Measurements from ENCODE around the gene RFXANK.
A peak's percentile ranks its signal among the peaks of the same experiment; 100 is the strongest.
"Not testable (repeated sequence)": the region's sequence is repeated elsewhere in the genome, so short reads cannot be mapped to it uniquely, and the experiment has no call there.

RFXANK gene

GRCh38 chr19:19170053-19170872 is 21.8 kb upstream of the RFXANK start, which contains the start of gene MEF2B:
Gene MEF2B (minus strand): TSS chr19:19170263. CDS start chr19:19150735, 19,528 bp downstream.
- DNase-seq (ENCODE audit: low read depth), result peak; percentile 54

DNA sequence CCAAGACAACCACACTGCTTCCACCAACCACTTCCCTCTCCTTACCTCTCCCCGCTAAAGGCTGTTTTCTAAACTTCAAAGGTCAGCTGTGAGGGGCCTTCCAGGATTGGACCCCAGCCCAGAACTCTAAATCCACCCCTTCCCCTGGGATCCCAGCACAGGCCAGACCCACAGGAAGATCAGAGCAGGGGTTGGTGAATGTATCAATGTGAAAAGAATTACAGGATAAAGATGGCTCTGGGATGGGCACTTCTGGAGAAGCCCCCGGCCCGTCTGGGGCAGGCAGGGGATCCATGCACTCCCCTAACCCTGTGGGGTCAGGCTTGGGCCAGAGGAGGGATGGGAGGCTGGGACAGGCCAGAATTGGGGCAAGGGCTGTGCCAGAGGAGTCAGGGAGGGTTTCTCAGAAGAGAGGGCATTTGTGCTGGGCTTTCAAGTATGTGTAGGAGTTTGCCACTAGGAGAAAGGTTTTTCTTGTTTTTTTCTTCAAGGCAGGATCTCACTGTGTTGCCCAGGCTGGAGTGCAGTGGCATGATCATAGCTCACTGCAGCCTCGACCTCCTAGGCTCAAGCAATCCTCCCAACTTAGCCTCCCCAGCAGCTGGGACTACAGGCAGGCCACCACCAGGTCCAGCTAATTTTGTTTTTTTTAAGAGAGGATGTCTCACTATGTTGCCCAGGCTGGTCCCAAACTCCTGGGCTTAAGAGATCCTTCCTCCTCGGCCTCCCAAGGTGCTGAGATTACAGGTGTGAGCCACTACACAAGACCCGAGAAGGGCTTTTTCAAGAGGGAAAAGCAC is 21.0 kb upstream of the RFXANK start:
- DNase-seq (ENCODE audit: low read depth), result no peak

DNA sequence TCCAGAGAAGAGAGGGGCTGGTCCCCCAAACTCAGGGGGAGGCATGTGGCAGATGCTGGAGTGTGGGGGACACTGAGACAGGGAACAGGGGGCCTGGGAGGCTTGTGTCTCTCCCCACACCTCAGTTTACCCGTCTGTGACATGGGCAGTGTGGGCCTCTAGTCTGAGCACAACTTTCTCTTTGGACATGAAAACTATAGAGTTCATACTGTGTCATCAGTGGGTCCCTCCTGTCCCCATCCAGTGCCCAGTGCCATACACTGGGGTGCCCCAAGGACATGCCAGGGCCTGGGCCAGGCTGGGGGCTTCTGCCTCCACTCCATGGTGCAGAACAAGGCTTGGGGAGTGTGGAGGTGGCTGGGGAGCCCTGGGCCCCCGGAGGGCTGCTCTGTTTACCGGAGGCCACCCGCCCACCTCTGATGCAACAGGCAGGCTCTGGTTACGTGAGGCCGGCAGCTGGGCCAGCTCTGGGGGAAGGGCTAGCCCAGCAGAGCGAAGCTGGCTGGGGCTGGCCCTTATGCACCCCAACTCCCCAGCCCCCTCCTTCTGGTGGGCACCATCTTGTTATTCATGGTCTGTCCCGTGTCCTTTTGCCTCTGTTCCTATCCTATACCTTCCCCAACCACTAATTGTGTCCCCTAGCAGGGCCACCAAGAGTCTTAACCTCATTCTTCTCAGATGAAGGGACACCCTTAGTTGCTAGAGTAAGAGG is 20.1 kb upstream of the RFXANK start:
- DNase-seq (ENCODE audit: low read depth), result no peak

DNA sequence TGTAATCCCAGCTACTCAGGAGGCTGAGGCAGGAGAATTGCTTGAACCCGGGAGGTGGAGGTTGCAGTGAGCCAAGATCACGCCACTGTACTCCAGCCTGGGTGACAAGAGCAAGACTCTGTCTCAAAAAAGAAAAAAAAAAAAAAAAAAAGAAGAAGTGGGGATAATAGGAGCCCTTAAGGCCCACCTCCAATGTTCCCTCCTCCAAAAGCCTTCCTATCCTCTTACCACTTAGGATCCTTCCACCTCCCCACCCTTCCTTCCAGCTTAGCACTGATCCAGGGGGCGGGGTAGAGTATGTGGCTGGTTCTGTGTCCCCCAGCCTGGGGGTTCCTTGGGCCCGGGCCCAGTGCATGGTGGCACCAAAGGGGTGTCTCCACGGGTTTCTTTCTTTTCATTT is 18.8 kb upstream of the RFXANK start:
- DNase-seq (ENCODE audit: low read depth), result not testable (repeated sequence)

DNA sequence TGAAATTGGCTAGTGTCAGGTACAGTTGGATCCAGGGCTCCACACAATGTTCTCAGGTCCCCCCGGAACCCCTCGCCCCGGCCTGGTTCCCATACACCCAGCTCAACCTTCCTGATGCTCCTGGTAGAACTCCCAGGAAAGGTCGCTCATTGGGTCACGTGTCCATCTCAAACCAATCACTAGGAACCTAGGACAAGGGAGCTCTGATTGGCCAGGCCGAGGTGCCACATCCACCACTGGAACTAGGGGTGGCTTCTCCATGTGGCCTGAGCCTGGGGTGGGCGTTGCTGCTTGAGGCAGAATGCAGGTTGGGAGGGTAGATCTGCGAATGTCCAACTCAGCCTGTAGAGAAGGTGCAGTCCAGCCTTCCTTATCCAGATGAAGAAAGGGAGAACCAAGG is 15.1 kb upstream of the RFXANK start:
- no peak for DNase-seq (ENCODE audit: low read depth)

DNA sequence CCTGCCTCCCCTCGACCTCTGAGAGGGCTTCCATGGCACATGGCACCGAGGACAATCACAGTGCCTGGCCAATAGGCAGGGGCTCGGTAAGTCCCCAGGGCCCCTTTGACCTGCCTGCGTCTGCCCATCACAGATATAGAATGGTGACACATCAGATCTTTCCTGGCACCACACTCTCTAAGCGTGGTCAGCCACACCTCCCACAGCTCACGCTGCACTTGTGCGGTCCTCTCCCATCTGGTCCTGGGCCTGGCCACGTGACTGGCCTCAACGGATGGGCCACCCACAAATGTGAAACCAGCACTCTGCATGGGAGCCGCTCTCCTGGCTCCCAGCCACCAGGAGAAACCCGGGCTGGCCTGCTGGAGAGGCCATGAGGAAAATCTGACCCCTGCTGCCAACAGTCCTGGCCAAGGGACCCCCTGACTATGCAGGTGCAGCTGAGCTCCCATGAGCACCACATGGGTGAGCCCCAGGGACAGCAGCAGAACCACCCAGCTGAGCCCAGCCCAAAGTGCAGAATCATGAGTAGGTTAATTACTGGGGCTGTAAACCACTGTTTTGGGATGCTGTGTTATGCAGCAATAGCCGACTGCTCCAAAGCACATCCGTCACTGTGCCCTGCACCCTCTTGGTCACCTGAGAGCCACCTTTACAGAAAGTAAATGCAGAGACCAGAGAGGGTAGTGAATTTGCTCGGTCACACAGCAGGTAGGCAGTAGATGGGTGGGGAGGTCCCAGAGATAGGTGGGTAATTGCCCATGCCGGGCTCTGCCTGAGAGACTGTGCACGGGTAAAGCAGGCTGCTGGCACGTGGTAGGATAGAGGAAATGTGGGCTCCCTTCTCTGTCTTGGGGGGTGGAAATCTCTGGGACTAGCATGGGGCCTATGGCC is 12.3 kb upstream of the RFXANK start:
- no peak for DNase-seq (ENCODE audit: low read depth)

- DNase-seq (ENCODE audit: low read depth), result no peak
Measured at GRCh38 chr19:19181488-19181998, 10.5 kb upstream of the RFXANK start.

DNA sequence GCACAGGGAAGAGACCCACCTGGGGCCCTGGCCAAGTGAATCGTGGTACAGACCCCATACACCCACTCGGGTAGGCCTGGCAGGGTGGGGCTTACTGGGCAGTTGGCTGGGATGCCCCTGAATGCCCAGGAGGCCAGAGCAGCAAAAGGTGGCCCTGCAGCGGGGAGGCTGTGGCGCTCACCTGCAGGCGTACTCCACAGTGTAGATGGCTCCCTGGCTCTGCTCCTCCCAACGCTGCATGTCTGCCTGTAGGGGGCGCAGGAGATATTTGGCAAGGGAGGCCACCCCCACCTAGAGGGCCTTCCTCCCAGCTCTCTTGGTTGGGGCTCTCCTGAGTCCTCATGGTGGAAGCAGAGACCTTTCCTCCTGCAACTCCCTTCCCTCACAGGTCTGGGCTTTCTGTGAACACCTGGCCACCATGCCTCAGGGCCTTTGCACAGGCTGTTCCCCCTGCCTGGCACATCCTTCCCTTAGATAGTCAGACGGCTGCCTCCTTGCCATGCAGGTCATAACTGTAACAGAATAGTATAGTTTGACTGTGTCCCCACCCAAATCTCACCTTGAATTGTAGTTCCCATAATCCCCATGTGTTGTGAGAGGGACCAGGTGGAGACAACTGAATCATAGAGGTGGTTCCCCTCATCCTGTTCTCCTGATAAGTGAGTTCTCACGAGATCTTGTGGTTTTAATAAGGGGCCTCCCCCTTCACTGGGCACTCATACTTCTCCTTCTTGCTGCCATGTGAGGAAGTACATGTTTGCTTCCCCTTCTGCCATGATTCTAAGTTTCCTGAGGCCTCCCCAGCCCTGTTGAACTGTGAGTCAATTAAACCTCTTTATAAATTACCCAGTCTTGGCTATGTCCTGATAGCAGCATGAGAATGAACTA is 6.0 kb upstream of the RFXANK start:
- peak; percentile 47 for DNase-seq (ENCODE audit: low read depth)

- no peak for DNase-seq (ENCODE audit: low read depth)
Measured at GRCh38 chr19:19186742-19187141, 5.3 kb upstream of the RFXANK start.

DNA sequence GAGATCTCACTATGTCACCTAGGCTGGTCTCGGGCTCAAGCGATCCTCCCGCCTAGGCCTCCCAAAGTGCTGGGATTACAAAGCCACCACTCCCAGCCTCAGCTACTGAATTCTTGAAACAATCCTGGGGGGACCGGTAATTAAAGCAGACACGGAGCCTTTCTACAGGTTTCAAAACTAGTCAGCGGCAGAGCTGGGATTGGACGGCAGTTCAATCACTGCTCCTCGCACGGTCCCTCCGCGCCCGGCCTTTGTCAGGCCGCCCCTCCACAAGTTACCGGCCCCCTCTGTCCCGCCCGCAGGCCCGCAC is 335 bp upstream of the RFXANK start:
- no peak for DNase-seq (ENCODE audit: low read depth)

DNA sequence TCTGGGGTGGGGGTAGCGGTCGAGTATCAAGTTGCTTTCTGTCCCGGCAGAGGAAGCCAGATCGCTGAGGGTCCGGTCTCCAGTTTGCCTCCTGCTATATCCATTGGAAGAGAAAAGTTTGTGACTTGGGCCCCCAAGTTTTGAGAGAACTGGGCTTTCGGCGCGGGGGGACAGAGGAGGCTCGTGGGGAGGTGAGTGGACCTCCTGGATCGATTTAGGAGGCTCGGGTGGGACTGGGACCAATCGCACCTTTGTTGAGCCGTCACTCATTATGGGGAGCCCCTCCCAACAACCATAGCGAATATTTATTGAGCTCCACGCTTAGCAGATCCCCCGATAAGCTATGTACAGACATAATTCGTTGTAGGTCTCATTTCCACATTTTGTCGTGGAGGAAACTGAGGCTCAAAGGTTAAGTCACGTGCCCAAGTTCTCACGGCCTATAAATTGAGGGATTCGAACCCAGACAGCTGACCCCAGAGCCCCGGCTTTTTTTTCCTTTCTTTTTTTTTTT is 909 bp downstream of the RFXANK start:
- no peak for DNase-seq (ENCODE audit: low read depth)

GRCh38 chr19:19193926-19194325 is 1.9 kb downstream of the RFXANK start:
- DNase-seq (ENCODE audit: low read depth), result no peak

DNA sequence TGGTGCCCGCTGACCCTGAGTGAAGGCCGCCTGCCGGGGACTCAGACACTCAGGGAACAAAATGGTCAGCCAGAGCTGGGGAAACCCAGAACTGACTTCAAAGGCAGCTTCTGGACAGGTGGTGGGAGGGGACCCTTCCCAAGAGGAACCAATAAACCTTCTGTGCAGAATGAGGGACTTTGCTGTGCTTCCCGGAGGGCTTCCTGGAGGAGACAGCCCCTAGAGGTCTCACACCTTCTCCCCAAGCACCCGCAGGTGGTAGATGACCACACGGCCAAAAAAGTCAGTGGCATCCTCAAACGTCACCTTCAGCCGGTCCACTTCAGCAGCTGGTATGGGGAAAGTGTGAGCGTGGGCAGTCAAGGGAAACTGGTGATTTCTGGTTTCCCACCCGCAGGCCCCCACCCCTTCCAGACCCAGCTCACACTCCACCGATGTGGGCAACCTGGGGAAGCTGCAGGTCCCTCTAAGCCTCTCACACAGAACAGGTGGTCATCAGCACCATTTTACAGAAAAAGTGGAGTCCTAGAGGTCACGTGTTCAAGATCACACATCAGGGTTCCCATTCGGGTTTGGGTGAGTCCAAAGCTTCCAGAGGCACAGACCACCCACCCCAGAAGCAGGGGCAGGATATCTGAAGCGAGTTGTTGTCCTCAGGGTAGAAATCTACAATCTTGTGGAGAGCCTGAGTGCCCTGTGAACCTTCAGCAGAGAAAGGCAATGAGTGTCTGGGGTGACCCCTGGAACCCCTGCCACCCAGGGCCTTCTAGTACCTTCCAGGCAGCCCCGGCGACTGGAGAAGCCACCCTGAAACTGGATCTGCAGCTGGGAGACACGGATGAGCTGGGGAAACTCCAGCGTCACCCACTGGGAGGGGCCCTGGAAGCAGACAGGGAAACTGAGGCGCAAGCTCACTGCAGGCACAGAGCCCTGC is 9.9 kb downstream of the RFXANK start:
- no peak for DNase-seq (ENCODE audit: low read depth)

DNA sequence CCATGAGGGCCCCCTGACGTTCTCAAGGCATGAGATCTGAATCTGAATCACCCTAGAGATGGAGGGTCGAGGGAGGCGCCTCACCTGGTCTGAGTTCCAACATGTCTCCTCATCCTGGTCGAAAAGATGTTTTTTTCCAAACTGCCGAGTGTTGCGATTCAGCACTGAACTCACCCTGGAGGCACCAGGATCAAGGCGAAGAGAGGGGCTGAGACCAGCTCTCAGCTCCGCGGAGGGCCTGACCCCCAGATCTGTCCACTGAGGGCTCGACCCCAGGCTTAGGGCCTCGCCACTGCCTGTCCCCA is 10.6 kb downstream of the RFXANK start:
- no peak for DNase-seq (ENCODE audit: low read depth)

- DNase-seq (ENCODE audit: low read depth), result peak; percentile 83
Measured at GRCh38 chr19:19203012-19203856, 11.2 kb downstream of the RFXANK start, which contains the start of gene NR2C2AP. Gene NR2C2AP (minus strand): TSS chr19:19203414. CDS start chr19:19203060, 354 bp downstream.

DNA sequence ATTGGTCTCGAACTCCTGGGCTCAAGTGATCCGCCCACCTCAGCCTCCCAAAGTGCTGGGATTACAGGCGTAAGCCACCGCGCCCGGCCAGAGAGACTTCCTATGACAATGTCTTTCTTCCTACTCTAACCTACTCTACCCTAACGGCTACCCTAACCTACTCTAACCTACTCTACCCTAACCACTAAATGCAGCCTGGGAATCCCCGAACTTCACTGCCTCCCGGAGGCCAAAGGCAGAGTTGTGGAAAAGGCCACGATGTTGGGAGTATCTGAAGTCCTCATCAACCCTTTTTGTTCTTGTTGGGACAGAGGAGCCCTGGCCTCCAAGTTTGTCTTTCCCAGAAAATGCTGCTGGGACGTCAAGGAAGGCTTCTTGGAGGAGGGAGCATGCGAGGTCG is 12.1 kb downstream of the RFXANK start:
- no peak for DNase-seq (ENCODE audit: low read depth)

GRCh38 chr19:19205416-19206410 is 13.7 kb downstream of the RFXANK start:
- DNase-seq (ENCODE audit: low read depth), result no peak
